Measurements from ENCODE around the gene CPO.

Gene CPO

DNA sequence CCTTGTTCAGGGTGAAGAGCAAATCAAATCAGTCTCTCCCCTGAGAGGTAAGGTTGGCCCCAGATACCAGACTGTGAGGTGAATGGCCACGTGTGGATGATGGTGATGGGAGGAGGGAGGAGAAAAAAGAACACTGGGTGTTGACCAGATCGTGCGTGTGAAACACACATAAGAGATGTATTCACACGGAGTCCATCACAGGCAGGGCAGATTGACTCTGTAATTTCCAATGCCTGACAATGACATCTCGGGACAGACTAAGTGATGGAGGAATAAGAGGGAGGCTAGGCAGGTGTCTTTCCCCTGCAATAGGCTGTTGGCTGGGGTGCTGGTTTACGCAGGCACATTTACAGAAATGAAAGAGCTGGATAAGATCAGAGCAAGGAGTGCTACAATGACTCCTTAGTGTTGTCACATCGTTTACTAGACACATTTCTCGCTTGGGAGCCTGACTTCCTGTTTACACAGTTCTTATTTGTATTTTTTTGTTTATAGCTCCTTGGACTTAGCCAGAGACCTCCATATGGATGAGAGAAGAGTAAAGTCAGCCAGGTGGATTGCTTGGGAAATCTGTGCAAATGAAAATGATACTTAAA is 43.1 kb downstream of the CPO start:
- H3K27ac ChIP-seq (ENCODE audit: low read length, poor library complexity, severe bottlenecking): no peak overlapping the region
- no peaks in the 10 kb centered on the region for H3K27me3 ChIP-seq (ENCODE audit: control insufficient read depth in 1 of 2, insufficient read depth in 1 of 2, low read length in 2 of 2)
- peak; percentile 49 for DNase-seq
- no peaks in the 10 kb centered on the region for H3K36me3 ChIP-seq (ENCODE audit: control insufficient read depth in 1 of 2, insufficient read depth in 2 of 2, low read depth in 1 of 2, low read length in 2 of 2)
- peak overlapping the region; percentile 76 for H2AK5ac ChIP-seq (ENCODE audit: low read length, severe bottlenecking)
- no peak overlapping the region for H3K14ac ChIP-seq (ENCODE audit: low read length in 2 of 2)
- no peaks in the 10 kb centered on the region for H3K9me3 ChIP-seq (ENCODE audit: control insufficient read depth, low read length)
- H3K4ac ChIP-seq (ENCODE audit: low read depth in 1 of 2, low read length in 2 of 2): peak overlapping the region in 1 of 2 experiments; percentile 52
- H3K18ac ChIP-seq (ENCODE audit: low read depth in 1 of 2, low read length in 2 of 2): peak overlapping the region in 1 of 2 experiments; percentile 50
- no peak overlapping the region for H2BK5ac ChIP-seq (ENCODE audit: low read depth, low read length, poor library complexity, severe bottlenecking)
- H2BK12ac ChIP-seq (ENCODE audit: low read length in 2 of 2): peak overlapping the region; percentile 64 to 82
- H2AFZ ChIP-seq (ENCODE audit: low read depth, low read length): no peak overlapping the region
- no peak overlapping the region for H3K23ac ChIP-seq (ENCODE audit: low read length in 2 of 2)
- no peak overlapping the region for H3K4me3 ChIP-seq (ENCODE audit: insufficient read depth in 1 of 2, low read depth in 1 of 2, low read length in 2 of 2)
- H4K91ac ChIP-seq (ENCODE audit: low read length): peak overlapping the region; percentile 36
- H3K4me1 ChIP-seq (ENCODE audit: control insufficient read depth, insufficient read depth, low read depth, low read length): peaks cover 3% of the 10 kb centered on the region
- peak overlapping the region; percentile 23 for H3K9ac ChIP-seq (ENCODE audit: low read length)
- no peak overlapping the region for H3K4me2 ChIP-seq (ENCODE audit: low read length, poor library complexity, severe bottlenecking)
- H4K8ac ChIP-seq (ENCODE audit: low read length): peak overlapping the region; percentile 5
- no peaks in the 10 kb centered on the region for H3K79me1 ChIP-seq (replicated peaks; ENCODE audit: low read length, poor library complexity, severe bottlenecking)
- WGBS: 60% methylated on average over 6 of the region's 8 CpGs
- H2BK120ac ChIP-seq (ENCODE audit: low read depth, low read length): peak overlapping the region; percentile 69
- H2BK15ac ChIP-seq (ENCODE audit: low read depth, poor library complexity, severe bottlenecking): peak overlapping the region; percentile 87

DNA sequence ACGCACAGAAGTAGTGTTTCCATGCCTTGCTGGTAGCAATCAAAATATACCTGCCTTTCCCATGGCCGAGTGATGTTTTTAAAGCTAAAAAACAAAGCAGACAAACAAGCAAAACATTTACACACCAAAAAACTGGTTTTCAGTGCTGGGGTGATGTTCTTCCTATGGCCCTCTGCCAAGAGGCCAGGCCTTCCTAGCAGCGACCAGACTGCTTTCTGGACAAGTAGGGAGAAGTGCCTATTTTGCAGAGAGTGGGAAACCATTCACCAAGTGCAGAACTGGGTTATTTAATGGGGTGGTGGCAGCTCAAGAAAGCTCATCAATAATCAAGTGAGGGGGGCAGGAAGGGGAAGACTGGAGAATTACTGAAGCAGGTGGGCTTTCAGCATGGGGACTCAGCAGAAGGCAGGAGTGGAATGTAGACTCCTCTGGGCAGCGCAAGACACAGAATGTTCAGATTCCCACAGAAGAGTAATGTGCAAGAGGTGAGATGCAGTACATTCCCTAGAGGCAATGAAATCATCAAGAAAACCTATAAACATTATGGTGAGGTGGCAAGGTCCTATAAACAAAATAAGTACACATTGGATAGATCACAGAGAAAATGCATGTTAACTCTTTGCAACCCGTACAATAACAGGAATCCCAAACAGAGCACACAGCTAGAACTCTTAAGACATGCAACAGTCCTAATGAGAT is 44.0 kb downstream of the CPO start:
- peaks cover 3% of the 10 kb centered on the region for H3K4me1 ChIP-seq (ENCODE audit: control insufficient read depth, insufficient read depth, low read depth, low read length)
- H4K91ac ChIP-seq (ENCODE audit: low read length): peak overlapping the region; percentile 30
- H4K8ac ChIP-seq (ENCODE audit: low read length): no peak overlapping the region
- no peaks in the 10 kb centered on the region for H3K27me3 ChIP-seq (ENCODE audit: control insufficient read depth in 1 of 2, insufficient read depth in 1 of 2, low read length in 2 of 2)
- no peak overlapping the region for H2BK5ac ChIP-seq (ENCODE audit: low read depth, low read length, poor library complexity, severe bottlenecking)
- H3K18ac ChIP-seq (ENCODE audit: low read depth in 1 of 2, low read length in 2 of 2): peak overlapping the region; percentile 67 to 85
- no peak overlapping the region for H2AK5ac ChIP-seq (ENCODE audit: low read length, severe bottlenecking)
- H2AFZ ChIP-seq (ENCODE audit: low read depth, low read length): no peak overlapping the region
- H2BK12ac ChIP-seq (ENCODE audit: low read length in 2 of 2): peak overlapping the region; percentile 3 to 6
- no peaks in the 10 kb centered on the region for H3K9me3 ChIP-seq (ENCODE audit: control insufficient read depth, low read length)
- no peak overlapping the region for H3K27ac ChIP-seq (ENCODE audit: low read length, poor library complexity, severe bottlenecking)
- peak overlapping the region in 1 of 2 experiments; percentile 11 for H3K4ac ChIP-seq (ENCODE audit: low read depth in 1 of 2, low read length in 2 of 2)
- H3K14ac ChIP-seq (ENCODE audit: low read length in 2 of 2): no peak overlapping the region
- 31% methylated on average over 5 of the region's 5 CpGs for WGBS
- H3K23ac ChIP-seq (ENCODE audit: low read length in 2 of 2): no peak overlapping the region
- H2BK120ac ChIP-seq (ENCODE audit: low read depth, low read length): peak overlapping the region; percentile 85
- H3K4me3 ChIP-seq (ENCODE audit: insufficient read depth in 1 of 2, low read depth in 1 of 2, low read length in 2 of 2): no peak overlapping the region
- H2BK15ac ChIP-seq (ENCODE audit: low read depth, poor library complexity, severe bottlenecking): no peak overlapping the region
- H3K36me3 ChIP-seq (ENCODE audit: control insufficient read depth in 1 of 2, insufficient read depth in 2 of 2, low read depth in 1 of 2, low read length in 2 of 2): no peaks in the 10 kb centered on the region
- H3K79me1 ChIP-seq (replicated peaks; ENCODE audit: low read length, poor library complexity, severe bottlenecking): no peaks in the 10 kb centered on the region
- H3K9ac ChIP-seq (ENCODE audit: low read length): no peak overlapping the region
- H3K4me2 ChIP-seq (ENCODE audit: low read length, poor library complexity, severe bottlenecking): no peak overlapping the region
- DNase-seq: peak; percentile 85

DNA sequence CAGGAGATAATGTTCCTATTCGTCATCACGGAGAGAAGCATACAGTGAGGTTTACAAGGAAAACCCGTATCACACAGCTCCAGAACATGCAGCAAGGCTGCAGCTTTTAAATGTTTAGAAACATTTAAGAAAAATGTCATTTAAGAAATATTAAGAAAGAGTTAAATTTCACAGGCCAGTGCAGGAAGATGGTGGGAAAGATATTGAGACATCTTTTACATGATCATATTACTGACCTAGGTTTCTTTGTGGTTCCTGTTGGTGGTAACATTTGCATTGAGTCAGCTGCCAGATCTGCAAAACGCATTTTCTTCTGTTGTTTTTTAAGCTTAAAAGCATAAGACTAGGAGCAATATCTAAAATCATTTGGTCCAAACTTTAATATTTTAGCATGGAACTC is 44.9 kb downstream of the CPO start:
- H3K4me1 ChIP-seq (ENCODE audit: control insufficient read depth, insufficient read depth, low read depth, low read length): peaks cover 3% of the 10 kb centered on the region
- H3K9ac ChIP-seq (ENCODE audit: low read length): no peak overlapping the region
- 32% methylated on average over 2 of the region's 4 CpGs for WGBS

DNA sequence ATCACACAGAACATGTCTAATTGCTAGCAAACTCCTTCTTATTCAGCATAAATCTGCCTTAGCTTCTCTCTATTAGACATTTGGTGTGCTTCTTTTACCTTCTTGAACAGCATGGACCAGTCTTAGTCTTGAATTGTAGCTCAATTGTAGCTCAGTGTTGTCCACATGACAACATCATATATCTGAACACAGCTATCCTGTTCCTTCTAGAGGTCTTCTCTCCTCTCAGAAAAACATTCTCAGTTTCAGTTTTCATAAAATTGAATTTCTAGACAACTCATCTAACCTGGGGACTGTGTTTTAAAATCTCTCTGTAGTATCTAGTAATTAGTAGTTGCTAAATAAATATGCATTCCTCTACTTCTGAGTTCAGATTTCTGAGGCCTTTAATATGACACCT is 47.6 kb downstream of the CPO start:
- Histone ChIP-seq H2BK12ac (ENCODE audit: low read length in 2 of 2) (peak overlapping the region in 1 of 2 experiments; percentile 11), H2BK15ac (ENCODE audit: low read depth, poor library complexity, severe bottlenecking) (no peak overlapping the region), H3K36me3 (ENCODE audit: control insufficient read depth in 1 of 2, insufficient read depth in 2 of 2, low read depth in 1 of 2, low read length in 2 of 2) (no peaks in the 10 kb centered on the region), H3K9me3 (ENCODE audit: control insufficient read depth, low read length) (no peaks in the 10 kb centered on the region), H2BK120ac (ENCODE audit: low read depth, low read length) (no peak overlapping the region), H3K27ac (ENCODE audit: low read length, poor library complexity, severe bottlenecking) (no peak overlapping the region), H2AK5ac (ENCODE audit: low read length, severe bottlenecking) (no peak overlapping the region), H2AFZ (ENCODE audit: low read depth, low read length) (no peak overlapping the region), H4K91ac (ENCODE audit: low read length) (no peak overlapping the region), H4K8ac (ENCODE audit: low read length) (no peak overlapping the region), H3K4me2 (ENCODE audit: low read length, poor library complexity, severe bottlenecking) (no peak overlapping the region), H3K79me1 (replicated peaks; ENCODE audit: low read length, poor library complexity, severe bottlenecking) (no peaks in the 10 kb centered on the region), H3K14ac (ENCODE audit: low read length in 2 of 2) (no peak overlapping the region), H3K23ac (ENCODE audit: low read length in 2 of 2) (no peak overlapping the region), H3K4me1 (ENCODE audit: control insufficient read depth, insufficient read depth, low read depth, low read length) (peaks cover 3% of the 10 kb centered on the region), H3K9ac (ENCODE audit: low read length) (no peak overlapping the region), H3K18ac (ENCODE audit: low read depth in 1 of 2, low read length in 2 of 2) (peak overlapping the region in 1 of 2 experiments; percentile 44), H3K4me3 (ENCODE audit: insufficient read depth in 1 of 2, low read depth in 1 of 2, low read length in 2 of 2) (no peak overlapping the region), H3K27me3 (ENCODE audit: control insufficient read depth in 1 of 2, insufficient read depth in 1 of 2, low read length in 2 of 2) (no peaks in the 10 kb centered on the region), H3K4ac (ENCODE audit: low read depth in 1 of 2, low read length in 2 of 2) (no peak overlapping the region), H2BK5ac (ENCODE audit: low read depth, low read length, poor library complexity, severe bottlenecking) (no peak overlapping the region)
- no peak for DNase-seq

More for the DNA sequence above, 44.9 kb downstream of the CPO start:
- no peak overlapping the region for H2BK120ac ChIP-seq (ENCODE audit: low read depth, low read length)
- H4K91ac ChIP-seq (ENCODE audit: low read length): no peak overlapping the region
- no peak overlapping the region for H3K14ac ChIP-seq (ENCODE audit: low read length in 2 of 2)
- H4K8ac ChIP-seq (ENCODE audit: low read length): no peak overlapping the region
- no peaks in the 10 kb centered on the region for H3K9me3 ChIP-seq (ENCODE audit: control insufficient read depth, low read length)
- H2AFZ ChIP-seq (ENCODE audit: low read depth, low read length): no peak overlapping the region
- no peaks in the 10 kb centered on the region for H3K27me3 ChIP-seq (ENCODE audit: control insufficient read depth in 1 of 2, insufficient read depth in 1 of 2, low read length in 2 of 2)
- H3K4me3 ChIP-seq (ENCODE audit: insufficient read depth in 1 of 2, low read depth in 1 of 2, low read length in 2 of 2): no peak overlapping the region
- H2BK15ac ChIP-seq (ENCODE audit: low read depth, poor library complexity, severe bottlenecking): no peak overlapping the region
- no peaks in the 10 kb centered on the region for H3K36me3 ChIP-seq (ENCODE audit: control insufficient read depth in 1 of 2, insufficient read depth in 2 of 2, low read depth in 1 of 2, low read length in 2 of 2)
- H3K23ac ChIP-seq (ENCODE audit: low read length in 2 of 2): no peak overlapping the region
- peak overlapping the region in 1 of 2 experiments; percentile 52 for H3K18ac ChIP-seq (ENCODE audit: low read depth in 1 of 2, low read length in 2 of 2)
- no peak overlapping the region for H2AK5ac ChIP-seq (ENCODE audit: low read length, severe bottlenecking)
- H3K79me1 ChIP-seq (replicated peaks; ENCODE audit: low read length, poor library complexity, severe bottlenecking): no peaks in the 10 kb centered on the region
- H3K4me2 ChIP-seq (ENCODE audit: low read length, poor library complexity, severe bottlenecking): no peak overlapping the region
- no peak overlapping the region for H2BK12ac ChIP-seq (ENCODE audit: low read length in 2 of 2)
- no peak overlapping the region for H2BK5ac ChIP-seq (ENCODE audit: low read depth, low read length, poor library complexity, severe bottlenecking)
- DNase-seq: peak; percentile 64
- H3K27ac ChIP-seq (ENCODE audit: low read length, poor library complexity, severe bottlenecking): no peak overlapping the region
- no peak overlapping the region for H3K4ac ChIP-seq (ENCODE audit: low read depth in 1 of 2, low read length in 2 of 2)

Data from mesenchymal stem cell (in vitro differentiated cells and primary cell).